Smooth muscle cell (in vitro differentiated cells): ENCODE measurements around the gene TSPAN19. TPM values are rescaled to one million over a fixed set of nuclear protein-coding genes. Genes with fewer than 3 reads are reported as not detected.

Source experiments
- DNase-seq: peaks from one replicate; lab custom pipeline; 2025; ENCODE audit not compliant: unreplicated experiment; lab: John Stamatoyannopoulos, UW
- H2AFZ ChIP-seq: fragments of 200-600 bp; sonication (generic); 2 replicates; pipeline ENCODE4 v1.6.0; 2016; ENCODE audit warnings: antibody characterized with exemption, low read depth, mild to moderate bottlenecking
- H3F3A ChIP-seq: fragments of 200-600 bp; sonication (generic); 2 replicates; pipeline ENCODE4 v1.6.0; 2017; ENCODE audit warnings: antibody characterized with exemption, low read depth
- H3K27ac ChIP-seq: fragments of 200-600 bp; sonication (generic); 2 replicates; pipeline ENCODE4 v1.5.1; 2016; ENCODE audit warnings: low read depth, mild to moderate bottlenecking
- H3K27me3 ChIP-seq: fragments of 200-600 bp; sonication (generic); 2 replicates; pipeline ENCODE4 v1.6.1; 2016; ENCODE audit warnings: low read depth, mild to moderate bottlenecking
- H3K36me3 ChIP-seq: fragments of 200-600 bp; sonication (generic); 2 replicates; pipeline ENCODE4 v1.5.1; 2016; ENCODE audit warnings: low read depth
- H3K4me1 ChIP-seq: fragments of 200-600 bp; sonication (generic); 2 replicates; pipeline ENCODE4 v1.5.1; 2016; ENCODE audit warnings: low read depth
- H3K4me2 ChIP-seq: fragments of 200-600 bp; sonication (generic); 2 replicates; pipeline ENCODE4 v1.6.0; 2016; ENCODE audit warnings: mild to moderate bottlenecking
- H3K4me3 ChIP-seq: fragments of 200-600 bp; sonication (generic); 2 replicates; pipeline ENCODE4 v1.5.1; 2016; ENCODE audit warnings: mild to moderate bottlenecking
- H3K79me2 ChIP-seq: fragments of 200-600 bp; sonication (generic); 2 replicates; pipeline ENCODE4 v1.6.0; 2016; ENCODE audit warnings: low read depth, mild to moderate bottlenecking
- H3K9ac ChIP-seq: fragments of 200-600 bp; sonication (generic); 2 replicates; pipeline ENCODE4 v1.6.0; 2016; ENCODE audit warnings: low read depth
- H3K9me3 ChIP-seq: fragments of 200-600 bp; sonication (generic); replicated peaks from 2 replicates; pipeline ENCODE4 v1.5.1; 2016; ENCODE audit warnings: low read depth
- H4K20me1 ChIP-seq: fragments of 200-600 bp; sonication (generic); 2 replicates; pipeline ENCODE4 v1.6.0; 2016; ENCODE audit warnings: low read depth
- CTCF ChIP-seq: fragments of 200-600 bp; sonication (generic); IDR thresholded peaks from 2 replicates; pipeline ENCODE4 v1.5.1; 2017; ENCODE audit warnings: borderline replicate concordance, mild to moderate bottlenecking, antibody characterized with exemption; ENCODE audit not compliant: insufficient read depth, poor library complexity, severe bottlenecking
- WGBS: methylation state at CpG from one replicate; pipeline ENCODE4 v1.1.7; 2016; ENCODE audit warnings: low lambda C conversion rate; 5-methylcytosine and 5-hydroxymethylcytosine counted together
- polyA plus RNA-seq: library from polyadenylated mRNA; unstranded; fragments of >200 nt; fragmentation: Nextera tagmentation; extraction: Ambion mirVana; gene quantifications from 2 replicates; pipeline ENCODE4 v1.2.1, GENCODE V29; 2016
- total RNA-seq: library from RNA; depleted of rRNA; stranded (reverse); fragments of >200 nt; gene quantifications from 2 replicates; pipeline ENCODE4 v1.2.3, GENCODE V29; 2014

The TSPAN19 gene
- total and polyA plus RNA-seq, 2 experiments from 2014 or later = not detected

- no peaks in the 10 kb centered on the region for H3K4me1 ChIP-seq
- no peak overlapping the region for H3K9ac ChIP-seq
- no peaks in the 10 kb centered on the region for H3K79me2 ChIP-seq
- no peaks in the 10 kb centered on the region for H3K9me3 ChIP-seq
- H3K4me3 ChIP-seq = no peak overlapping the region
- TF ChIP-seq CTCF = no peak
- no peaks in the 10 kb centered on the region for H3K36me3 ChIP-seq
- H3K27ac ChIP-seq = no peak overlapping the region
- no peaks in the 10 kb centered on the region for H3K27me3 ChIP-seq
- WGBS = 96% methylated on average over 2 of the region's 2 CpGs
- H3K4me2 ChIP-seq = no peak overlapping the region
- H2AFZ ChIP-seq = no peak overlapping the region
- H4K20me1 ChIP-seq = no peaks in the 10 kb centered on the region
- H3F3A ChIP-seq = no peaks in the 10 kb centered on the region
- no peak for DNase-seq
Observed at GRCh38 chr12:84995641-84996040, 40.4 kb downstream of the TSPAN19 start.

- Histone ChIP-seq H3K9me3 (no peaks in the 10 kb centered on the region), H3K4me2 (no peak overlapping the region), H3K79me2 (no peaks in the 10 kb centered on the region), H3K4me3 (no peak overlapping the region), H3K9ac (no peak overlapping the region), H2AFZ (no peak overlapping the region), H4K20me1 (no peaks in the 10 kb centered on the region), H3K27me3 (no peaks in the 10 kb centered on the region), H3K4me1 (no peaks in the 10 kb centered on the region), H3F3A (no peaks in the 10 kb centered on the region), H3K36me3 (no peaks in the 10 kb centered on the region), H3K27ac (no peak overlapping the region)
- no peak for DNase-seq
- no peak for TF ChIP-seq CTCF
Observed at GRCh38 chr12:84994426-84994825, 41.7 kb downstream of the TSPAN19 start.

- Histone ChIP-seq H3K27ac (no peak overlapping the region), H3K9me3 (no peaks in the 10 kb centered on the region), H3K36me3 (no peaks in the 10 kb centered on the region), H3K4me1 (no peaks in the 10 kb centered on the region), H3K27me3 (no peaks in the 10 kb centered on the region), H3K9ac (no peak overlapping the region), H3K4me2 (no peak overlapping the region), H3F3A (no peaks in the 10 kb centered on the region), H3K4me3 (no peak overlapping the region), H4K20me1 (no peaks in the 10 kb centered on the region), H2AFZ (no peak overlapping the region), H3K79me2 (no peaks in the 10 kb centered on the region)
- no peak for DNase-seq
- no peak for TF ChIP-seq CTCF
- WGBS = 74% methylated on average over 3 of the region's 3 CpGs
Observed at GRCh38 chr12:84986586-84986985, 49.5 kb downstream of the TSPAN19 start.

- no peak overlapping the region for H3K9ac ChIP-seq
- no peaks in the 10 kb centered on the region for H3F3A ChIP-seq
- no peaks in the 10 kb centered on the region for H4K20me1 ChIP-seq
- DNase-seq = no peak
- H3K4me3 ChIP-seq = no peak overlapping the region
- no peak overlapping the region for H2AFZ ChIP-seq
- no peak overlapping the region for H3K27ac ChIP-seq
- H3K4me1 ChIP-seq = no peaks in the 10 kb centered on the region
- no peaks in the 10 kb centered on the region for H3K9me3 ChIP-seq
- WGBS = 84% methylated on average over 2 of the region's 2 CpGs
- H3K27me3 ChIP-seq = no peaks in the 10 kb centered on the region
- no peak for TF ChIP-seq CTCF
- H3K36me3 ChIP-seq = no peaks in the 10 kb centered on the region
- H3K79me2 ChIP-seq = no peaks in the 10 kb centered on the region
- no peak overlapping the region for H3K4me2 ChIP-seq
Observed at GRCh38 chr12:84986117-84986516, 50.0 kb downstream of the TSPAN19 start.
